ENCODE measurements around the gene GOSR1.
"Not testable (repeated sequence)": the region's sequence is repeated elsewhere in the genome, so short reads cannot be mapped to it uniquely, and the experiment has no call there.

The GOSR1 gene

GRCh38 chr17:30503558-30503957 lies 26.4 kb downstream of the GOSR1 start:
- no peak for DNase-seq

GRCh38 chr17:30505868-30506417 lies 28.7 kb downstream of the GOSR1 start:
- no peak for DNase-seq

- no peak for DNase-seq
These were observed 29.3 kb downstream of the GOSR1 start for GRCh38 chr17:30506481-30506880.

GRCh38 chr17:30513346-30513745 lies 36.1 kb downstream of the GOSR1 start:
- DNase-seq: no peak

- DNase-seq: no peak
These were observed 37.8 kb downstream of the GOSR1 start for GRCh38 chr17:30514895-30515596.

GRCh38 chr17:30517786-30518185 lies 40.6 kb downstream of the GOSR1 start:
- DNase-seq: no peak

GRCh38 chr17:30519166-30519565 lies 42.0 kb downstream of the GOSR1 start:
- DNase-seq: no peak

- no peak for DNase-seq
These were observed 42.5 kb downstream of the GOSR1 start for GRCh38 chr17:30519707-30520106.

- DNase-seq: no peak
These were observed 43.2 kb downstream of the GOSR1 start for GRCh38 chr17:30520436-30520835.

- no peak for DNase-seq
These were observed 43.7 kb downstream of the GOSR1 start for GRCh38 chr17:30520882-30521281.

- DNase-seq: no peak
These were observed 44.6 kb downstream of the GOSR1 start for GRCh38 chr17:30521766-30522165.

GRCh38 chr17:30523236-30523635 lies 46.0 kb downstream of the GOSR1 start:
- DNase-seq: not testable (repeated sequence)

- no peak for DNase-seq
These were observed 47.6 kb downstream of the GOSR1 start for GRCh38 chr17:30524847-30525246.

- no peak for DNase-seq
These were observed 49.2 kb downstream of the GOSR1 start for GRCh38 chr17:30526401-30526800.

GRCh38 chr17:30528701-30529100 lies 51.5 kb downstream of the GOSR1 start:
- not testable (repeated sequence) for DNase-seq

- DNase-seq: no peak
These were observed 53.3 kb downstream of the GOSR1 start for GRCh38 chr17:30530346-30531025.

GRCh38 chr17:30532871-30533270 lies 55.7 kb downstream of the GOSR1 start:
- no peak for DNase-seq

GRCh38 chr17:30534298-30534697 lies 57.1 kb downstream of the GOSR1 start:
- DNase-seq: no peak

GRCh38 chr17:30534938-30535921 lies 58.0 kb downstream of the GOSR1 start:
- DNase-seq: no peak

GRCh38 chr17:30536846-30537245 lies 59.6 kb downstream of the GOSR1 start:
- not testable (repeated sequence) for DNase-seq

GRCh38 chr17:30537667-30538066 lies 60.5 kb downstream of the GOSR1 start:
- DNase-seq: not testable (repeated sequence)

- DNase-seq: no peak
These were observed 64.6 kb downstream of the GOSR1 start for GRCh38 chr17:30541802-30542201.

GRCh38 chr17:30543456-30543855 lies 66.2 kb downstream of the GOSR1 start:
- DNase-seq: no peak

All from right kidney (tissue), 1 donor.